ENCODE results near the gene BCORL1.
A peak's percentile ranks its signal among the peaks of the same experiment; 100 is the strongest.

Gene BCORL1

DNA sequence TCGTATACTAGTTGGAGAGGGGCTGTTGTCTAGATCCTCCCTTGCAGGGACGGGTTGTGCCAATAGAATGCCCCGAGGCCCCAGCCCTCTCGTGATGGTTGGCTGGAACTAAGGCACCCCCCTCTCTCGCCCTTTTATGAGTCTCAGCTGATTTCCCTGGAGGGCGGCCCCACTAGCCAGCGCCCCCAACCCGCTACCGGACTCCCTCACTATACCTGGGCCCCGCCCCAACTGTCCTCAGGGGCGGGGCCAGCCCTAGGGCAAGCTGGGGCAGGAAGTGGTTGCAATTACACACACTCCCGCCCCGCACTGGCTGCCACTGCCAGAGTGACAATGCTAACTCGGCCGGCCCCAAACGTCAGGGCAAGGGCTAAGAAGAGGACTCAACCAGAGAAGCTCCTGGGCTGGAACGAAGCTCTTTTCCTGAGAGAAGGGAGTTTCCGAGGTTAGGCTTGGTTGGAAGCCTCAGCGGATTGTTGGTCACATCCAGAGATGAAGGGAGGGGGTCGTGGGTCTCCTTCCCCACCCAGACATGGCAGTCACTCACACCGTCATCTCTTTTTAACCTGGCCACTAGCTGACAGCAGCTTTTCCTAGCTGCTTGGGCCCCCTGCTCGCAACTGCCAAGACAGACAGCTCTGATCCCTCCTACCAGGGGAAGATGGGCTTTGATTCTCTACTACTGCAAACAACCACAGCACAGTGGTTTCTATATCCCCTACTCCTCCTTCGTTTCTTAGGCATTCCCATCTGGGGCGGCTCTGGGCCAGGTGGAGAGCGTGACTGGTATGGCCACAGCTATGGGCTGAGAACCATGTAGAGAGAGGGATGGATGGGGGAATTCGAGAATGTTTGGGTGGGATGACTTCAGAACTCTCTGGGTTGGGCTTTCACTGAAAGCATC is 21.0 kb upstream of the BCORL1 start:
- ATAC-seq (peak; percentile 91), DNase-seq (peak; percentile 74)

DNA sequence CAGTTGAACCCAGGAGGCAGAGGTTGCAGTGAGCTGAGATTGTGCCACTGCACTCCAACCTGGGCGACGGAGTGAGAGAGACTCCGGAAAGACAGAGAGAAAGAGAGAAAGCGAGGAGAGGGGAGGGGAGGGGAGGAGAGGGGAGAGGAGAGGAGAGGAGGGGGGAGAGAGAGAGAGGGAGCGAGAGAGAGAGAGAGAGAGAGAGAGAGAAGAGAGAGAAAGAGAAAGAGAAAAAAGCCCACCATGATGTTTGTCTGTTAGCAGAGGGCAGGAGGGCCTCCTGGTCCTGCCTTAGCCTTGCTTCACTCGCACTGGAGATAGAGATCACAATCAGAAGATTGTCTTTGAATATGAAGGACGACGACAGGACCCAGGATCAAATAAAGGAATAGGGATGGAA is 18.7 kb upstream of the BCORL1 start:
- no peak for ATAC-seq
- no peak for DNase-seq

DNA sequence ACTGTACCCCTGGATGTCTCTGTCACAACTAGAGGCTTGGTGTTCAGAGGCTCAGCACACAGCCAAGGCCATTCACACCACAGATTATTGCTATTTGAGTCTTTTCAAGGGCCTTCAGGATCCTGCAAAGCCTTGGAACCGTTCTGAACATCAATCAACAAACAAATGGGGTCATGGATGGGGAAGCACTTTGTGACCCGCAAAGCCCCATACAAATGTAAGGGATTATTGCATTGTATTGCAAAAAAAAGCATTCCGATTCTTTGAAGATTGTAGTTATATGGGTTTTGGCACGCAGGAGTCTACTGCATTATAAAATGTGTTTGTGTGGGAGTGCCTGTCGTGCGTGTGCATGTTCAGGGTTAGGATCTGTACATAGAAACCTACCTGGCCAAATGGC is 17.3 kb upstream of the BCORL1 start:
- DNase-seq = no peak
- ATAC-seq = no peak

DNA sequence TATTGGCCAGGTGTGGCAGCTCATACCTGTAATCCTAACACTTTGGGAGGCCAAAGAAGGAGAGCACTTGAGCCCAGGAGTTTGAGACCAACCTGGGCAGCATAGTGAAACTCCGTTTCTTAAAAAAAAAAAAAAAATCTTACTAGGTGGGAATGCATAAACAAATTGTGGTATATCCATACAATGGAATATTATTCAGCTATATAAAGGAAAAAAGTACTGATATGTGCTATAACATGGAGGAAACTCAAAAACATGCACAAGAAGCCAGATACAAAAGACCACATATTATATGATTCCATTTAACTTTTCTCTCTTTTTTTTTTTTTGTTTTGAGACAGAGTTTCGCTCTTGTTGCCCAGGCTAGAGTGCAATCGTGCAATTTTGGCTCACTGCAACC is 13.5 kb upstream of the BCORL1 start:
- DNase-seq = no peak
- no peak for ATAC-seq

DNA sequence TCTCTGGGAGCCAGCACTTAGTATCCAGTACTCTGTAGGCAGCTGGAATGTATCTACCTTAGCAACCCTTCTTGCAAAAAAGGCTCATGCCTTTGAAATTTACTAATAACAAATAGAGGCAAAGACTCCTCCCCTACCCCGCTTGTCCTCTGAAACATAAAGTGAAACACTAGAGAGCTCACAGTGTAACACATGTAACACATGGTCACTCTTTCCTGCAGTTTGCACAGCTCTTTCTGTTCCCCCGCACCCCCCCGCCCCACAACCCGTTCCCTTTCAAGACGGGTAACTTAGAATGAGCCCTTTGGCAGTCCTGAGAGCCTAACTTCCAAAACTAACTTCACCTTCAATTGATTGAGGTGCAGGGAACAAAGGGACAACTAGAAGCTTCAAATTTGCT is 6.0 kb upstream of the BCORL1 start:
- ATAC-seq = no peak
- DNase-seq = no peak

DNA sequence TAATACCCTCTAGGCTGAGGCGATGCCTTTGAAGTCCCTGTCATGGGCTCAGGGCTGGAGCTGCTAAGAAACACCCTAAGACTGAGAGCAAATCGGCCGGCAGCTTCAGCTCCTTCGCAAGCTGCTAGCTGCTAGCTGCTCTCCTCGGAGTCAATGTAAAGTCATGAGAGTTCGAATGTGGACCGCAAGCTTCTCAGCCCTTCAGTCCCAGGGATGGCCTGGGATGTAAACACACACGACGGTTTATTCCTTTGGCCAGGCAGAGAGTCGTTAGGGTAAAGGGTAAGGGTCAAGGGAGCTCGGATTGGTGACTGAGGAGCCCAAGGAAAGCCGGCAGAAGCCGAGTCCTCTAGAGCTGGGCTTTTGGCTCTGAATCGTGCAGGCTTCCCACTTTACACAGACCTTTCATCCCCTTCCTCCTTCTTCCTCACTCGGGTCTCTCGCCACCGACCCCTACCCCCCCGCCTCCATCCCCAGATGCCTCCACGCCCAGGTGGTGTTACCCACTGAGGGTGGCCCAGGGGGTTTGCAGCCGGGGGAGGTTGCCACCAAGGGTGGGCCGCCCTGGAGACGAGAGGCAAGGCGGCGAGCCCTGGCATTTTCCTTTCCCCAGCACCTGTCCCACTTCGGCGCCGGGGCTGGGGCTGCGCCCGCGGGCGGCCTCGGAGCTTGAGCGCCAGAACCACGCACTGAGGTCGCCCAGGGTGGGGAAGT is 3.1 kb upstream of the BCORL1 start:
- ATAC-seq = no peak

DNA sequence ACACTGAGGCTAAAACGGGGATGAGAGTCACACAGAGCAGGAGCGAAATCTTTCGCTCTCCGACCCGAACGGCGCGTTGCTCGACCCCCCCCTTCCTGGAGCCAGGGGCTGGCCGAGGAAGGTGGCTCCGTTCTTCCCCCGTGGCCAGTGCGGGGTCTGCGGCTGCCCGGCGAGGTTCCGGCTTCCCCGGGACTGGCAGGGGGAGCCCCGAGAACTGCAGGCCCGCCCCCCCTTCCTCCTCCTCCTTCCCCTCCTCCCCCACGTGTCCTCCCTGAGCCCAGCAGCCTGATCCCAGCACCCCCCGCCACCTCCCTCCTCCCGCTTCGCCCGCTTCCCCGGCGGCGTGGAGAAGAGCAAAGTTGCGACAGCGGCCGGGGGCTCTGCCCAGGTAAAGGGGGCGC is 2.4 kb upstream of the BCORL1 start:
- ATAC-seq (no peak), DNase-seq (peak; percentile 40)

More for the DNA sequence above, 3.1 kb upstream of the BCORL1 start:
- no peak for DNase-seq

DNA sequence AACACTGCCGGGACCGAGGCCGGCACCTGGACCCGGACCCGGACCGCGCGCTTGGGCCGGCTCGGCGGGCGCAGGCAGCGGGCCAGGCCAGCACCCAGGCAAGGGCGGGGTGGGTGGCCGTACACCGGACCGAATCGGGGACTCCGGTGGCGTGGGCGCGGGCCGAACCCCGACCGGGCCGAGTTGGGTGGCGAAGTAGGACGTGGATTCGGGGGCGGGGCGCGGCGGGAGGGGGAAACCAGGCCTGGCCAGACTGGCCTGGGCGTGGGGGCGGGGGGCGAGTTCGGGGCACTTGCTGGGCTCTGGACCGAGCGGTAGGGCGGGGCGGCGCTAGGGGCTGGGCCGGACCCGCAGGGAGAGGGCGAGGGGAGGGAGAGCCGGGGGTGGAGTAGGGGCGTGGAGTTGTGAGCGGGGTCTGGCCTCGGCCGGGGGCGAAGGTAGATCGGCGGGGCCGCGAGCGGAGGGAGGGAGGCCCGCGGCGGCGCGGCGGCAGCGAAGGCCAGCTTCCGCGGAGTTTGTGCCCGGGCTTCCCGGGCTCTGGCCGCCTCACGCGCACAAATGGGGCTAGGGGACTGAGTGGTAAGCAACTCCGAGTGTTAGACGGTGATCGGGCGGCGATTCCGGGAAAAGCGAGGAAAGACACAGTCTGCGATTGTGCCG is 1.8 kb upstream of the BCORL1 start:
- peak; percentile 24 for DNase-seq
- no peak for ATAC-seq

DNA sequence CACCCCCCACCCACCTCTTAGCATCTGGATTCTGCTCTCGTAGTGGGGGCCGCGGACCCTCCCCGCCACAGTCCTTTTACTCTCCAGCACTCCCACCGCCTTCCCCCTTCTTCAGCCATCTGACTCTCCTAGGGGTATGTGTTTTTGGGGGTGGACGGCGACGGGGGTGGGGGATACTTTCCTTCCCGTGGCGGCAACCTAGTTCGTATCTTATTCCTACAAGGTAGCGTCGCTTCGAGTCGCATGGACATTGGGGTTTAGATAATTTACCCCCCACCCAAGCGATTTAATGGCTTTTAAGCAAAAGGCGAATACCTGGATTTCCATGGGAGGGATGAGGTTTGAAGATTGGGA is 1.3 kb upstream of the BCORL1 start:
- DNase-seq (no peak), ATAC-seq (no peak)

DNA sequence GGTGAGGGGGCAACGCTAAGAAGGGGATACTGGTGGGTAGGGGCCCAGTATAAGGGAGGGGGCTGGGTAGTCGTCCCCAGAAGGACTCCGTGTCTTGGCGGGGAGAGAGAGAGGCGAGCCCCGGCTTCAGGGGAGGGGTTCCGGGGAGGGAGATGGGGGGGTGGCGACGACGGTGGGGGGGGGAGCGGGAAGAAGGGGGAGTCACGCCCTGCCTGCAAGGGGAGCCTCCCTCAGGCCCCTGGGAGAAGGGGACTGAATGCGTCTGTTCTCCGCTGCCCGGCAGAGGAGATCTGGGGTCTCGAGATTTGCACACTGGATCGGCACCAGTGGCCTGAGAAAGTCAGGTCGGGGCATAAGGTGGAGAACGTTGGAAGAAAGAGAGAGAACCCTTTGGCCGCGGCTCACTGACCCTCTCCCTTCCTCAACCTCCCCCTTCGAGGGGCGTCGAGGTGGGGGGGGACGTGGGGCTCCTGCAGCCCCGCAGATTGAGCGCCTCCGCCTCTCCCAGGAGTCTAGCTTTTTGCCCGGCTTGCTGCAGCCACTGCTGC is 609 bp upstream of the BCORL1 start:
- DNase-seq (no peak), ATAC-seq (no peak)

DNA sequence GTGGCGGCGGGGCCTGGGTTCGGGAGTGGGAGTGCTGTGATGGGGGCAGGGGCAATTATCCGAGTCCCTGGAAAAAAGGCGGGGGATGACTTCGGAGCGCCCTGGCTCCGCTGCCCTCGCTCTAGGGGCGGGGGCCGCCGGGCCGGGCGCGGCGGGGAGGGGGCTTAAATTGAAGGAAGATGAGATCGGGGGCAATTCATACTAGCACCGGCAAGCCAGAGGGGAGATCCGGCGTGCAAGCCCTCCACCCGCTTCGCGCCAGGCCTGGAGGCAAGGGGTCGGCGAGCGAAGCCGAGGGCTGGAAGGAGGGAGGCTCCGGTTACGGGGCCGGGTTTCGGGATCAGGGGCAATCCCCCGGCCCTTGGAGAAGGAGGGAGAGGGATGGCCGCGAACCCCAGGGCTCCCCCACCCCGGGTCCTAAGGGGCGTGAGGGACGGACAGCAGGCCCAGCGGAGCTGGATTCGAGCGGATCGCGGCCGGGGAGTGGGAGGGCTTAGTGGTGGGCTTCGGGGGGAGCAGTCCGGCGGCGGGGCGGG is 1.2 kb downstream of the BCORL1 start:
- DNase-seq (peak; percentile 10), ATAC-seq (no peak)

DNA sequence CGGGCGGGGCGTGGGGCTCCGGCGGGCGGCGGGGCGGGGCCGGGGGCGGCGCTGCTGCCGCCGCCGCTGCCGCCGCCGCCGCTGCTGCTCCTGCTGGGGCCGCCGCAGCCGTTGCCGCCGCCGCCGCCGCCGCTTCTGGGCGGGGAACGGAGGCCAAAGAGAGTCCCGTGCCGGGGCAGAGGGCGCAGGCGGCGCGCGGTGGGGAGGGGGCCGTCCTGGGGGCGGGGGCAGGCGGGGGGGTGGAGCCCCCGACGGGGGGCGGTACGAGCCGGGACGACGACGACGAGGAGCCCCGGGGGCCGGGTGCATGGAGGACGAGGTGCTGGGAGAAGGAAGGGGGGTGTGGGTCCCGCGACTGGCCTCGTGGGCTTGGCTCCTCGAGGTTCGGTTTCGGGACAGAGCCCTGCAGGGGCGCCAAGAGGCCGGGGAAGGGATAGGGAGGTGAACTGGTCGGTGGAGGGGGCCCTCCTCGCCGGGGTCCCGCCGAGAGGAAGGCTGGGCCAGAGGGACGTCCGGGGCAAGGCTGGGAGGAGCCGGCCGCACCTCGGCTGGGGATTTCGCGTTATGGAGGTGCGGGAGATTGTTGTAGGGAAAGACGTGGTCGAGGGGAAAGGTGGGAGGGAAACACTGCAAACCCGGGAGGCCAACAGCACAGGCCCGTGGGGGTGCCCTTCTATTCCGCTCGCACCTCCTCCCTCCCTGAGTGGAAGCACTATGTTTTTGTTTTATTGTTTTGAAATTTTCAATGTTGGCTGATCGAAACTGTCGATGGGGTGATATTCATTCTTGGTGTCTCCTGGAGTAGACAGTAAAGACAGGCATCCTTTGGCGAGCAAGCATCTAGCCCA is 1.9 kb downstream of the BCORL1 start:
- DNase-seq (peak; percentile 42), ATAC-seq (no peak)

DNA sequence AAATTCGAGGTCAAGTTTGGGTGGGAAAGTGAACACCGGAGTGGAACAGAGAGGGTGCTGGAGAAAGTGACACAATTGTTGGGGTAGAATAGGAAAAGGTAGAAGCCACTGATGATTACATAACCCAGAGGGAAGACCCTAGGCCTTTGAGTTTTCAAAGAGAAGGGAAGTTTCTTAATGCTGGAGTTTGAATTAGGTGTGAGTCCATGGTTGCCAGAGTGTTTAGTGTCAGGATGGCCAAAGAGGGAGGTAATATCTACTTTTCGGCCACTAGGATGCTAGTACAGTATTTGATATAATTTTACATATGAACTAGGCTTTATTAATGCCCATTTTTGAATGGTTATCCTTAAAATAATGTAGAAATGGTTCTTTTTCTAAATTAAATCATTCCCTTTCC is 5.4 kb downstream of the BCORL1 start:
- DNase-seq (no peak), ATAC-seq (no peak)

DNA sequence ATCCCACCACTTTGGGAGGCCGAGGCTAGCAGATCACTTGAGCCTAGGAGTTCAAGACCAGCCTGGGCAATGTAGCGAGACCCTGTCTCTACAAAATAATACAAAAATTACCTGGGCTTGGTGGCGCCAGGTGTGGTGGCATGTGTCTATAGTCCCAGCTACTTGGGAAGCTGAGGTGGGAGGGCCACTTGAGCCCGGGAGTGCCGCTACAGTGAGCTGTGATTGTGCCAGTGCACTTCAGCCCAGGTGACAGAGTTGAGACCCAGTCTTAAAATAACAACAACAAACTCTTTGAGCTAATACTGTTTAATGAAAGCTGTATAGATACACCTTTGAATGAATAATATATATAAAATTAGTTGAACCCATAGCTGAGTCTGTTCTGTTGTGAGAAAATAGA is 9.7 kb downstream of the BCORL1 start:
- DNase-seq (no peak), ATAC-seq (no peak)

DNA sequence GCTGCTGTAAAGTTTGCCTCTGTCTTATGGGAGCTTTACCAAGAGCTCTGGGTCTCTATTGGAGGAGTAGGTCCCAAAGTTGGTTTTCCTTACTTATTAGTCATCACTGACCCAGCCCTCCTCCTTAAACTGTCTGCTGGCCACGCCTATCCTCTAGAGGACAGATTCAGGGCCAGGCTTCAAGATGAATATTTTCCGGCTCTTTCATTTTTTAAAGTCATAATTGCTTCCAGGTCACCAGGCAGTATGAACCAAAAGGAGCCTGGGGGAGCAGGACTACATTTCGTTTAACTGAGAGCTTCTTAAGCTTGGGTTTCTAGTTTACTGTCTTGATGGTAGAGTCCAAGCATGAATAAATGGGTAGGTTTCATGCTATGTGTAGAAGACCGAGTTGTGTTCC is 13.7 kb downstream of the BCORL1 start:
- no peak for DNase-seq
- ATAC-seq = no peak

DNA sequence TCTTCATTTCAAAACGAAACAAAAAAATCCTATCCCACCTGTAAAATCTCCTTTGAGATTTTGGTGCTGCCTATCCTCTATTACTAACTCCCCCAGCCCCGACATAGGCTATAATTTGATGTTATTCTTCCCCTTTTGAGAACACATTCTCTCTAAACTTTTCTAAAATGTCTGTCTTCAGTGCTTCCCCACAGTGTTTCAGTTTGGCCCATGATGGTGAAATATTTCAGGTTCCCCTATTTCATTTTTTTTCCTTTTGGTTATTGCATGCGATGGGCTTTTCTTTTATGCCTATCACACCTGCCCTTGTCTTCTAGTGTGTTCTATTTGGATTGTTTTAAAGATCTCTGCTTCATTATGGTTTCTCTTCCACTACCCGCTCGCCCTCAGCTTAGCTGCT is 14.7 kb downstream of the BCORL1 start:
- ATAC-seq (no peak), DNase-seq (no peak)

DNA sequence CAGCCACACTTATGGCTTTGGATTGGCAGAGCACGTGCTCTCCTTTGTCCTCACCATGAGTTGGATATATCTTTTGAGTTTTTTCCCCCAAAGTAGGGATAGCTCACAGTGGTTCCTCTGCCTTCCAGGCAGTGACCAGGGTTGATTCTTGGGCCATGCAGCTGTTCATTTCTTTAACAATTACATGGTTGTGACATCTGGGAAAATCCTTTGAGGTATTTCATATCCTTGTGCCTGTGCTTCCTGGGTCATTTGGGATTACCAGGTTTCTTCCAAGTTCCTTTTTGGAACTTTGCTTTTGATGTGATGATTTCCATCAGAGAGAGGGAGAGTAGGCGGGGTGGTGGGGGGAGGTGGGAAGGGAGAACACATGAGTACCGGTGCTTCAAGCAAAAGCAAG is 15.6 kb downstream of the BCORL1 start:
- ATAC-seq (no peak), DNase-seq (no peak)

DNA sequence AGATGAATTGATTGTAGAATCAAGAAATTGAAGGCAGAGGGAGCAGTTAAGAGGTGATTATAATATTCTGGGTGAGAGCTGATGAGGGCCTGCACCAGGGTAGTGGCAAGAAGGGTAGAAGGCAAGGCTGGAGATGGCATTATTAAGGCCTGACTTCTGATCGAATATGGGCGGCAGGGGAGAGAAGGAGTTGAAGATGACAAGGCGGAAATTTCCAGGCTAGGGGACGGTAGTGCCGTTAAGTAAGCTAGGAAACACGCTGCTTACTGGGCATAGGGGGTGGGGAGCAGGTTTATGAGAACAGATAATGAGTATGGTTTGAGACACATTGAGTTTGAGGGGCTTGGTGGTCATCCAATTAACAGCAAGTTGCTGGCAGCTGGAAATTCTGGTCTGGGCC is 19.5 kb downstream of the BCORL1 start:
- ATAC-seq = no peak
- no peak for DNase-seq

DNA sequence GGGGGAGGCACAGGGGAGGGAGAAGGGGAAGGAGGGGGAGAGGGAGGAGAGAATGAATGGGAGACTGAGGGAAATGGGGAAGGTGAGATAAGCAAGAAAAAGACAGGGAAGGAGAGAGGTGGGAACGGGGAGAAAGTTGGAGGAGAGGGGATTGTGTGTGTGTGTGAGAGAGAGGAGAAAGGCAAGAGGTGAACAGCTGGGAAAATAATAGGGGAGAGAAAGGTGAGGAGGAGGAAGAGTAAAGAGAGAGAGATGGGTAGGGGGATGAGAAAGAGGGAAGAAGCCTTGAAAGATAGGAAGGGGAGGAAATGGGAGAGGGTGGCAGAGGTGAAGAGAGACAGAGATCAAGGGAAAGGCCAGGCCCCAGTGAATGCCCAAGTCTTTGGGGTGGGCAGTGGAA is 20.1 kb downstream of the BCORL1 start:
- DNase-seq = no peak
- ATAC-seq = no peak

DNA sequence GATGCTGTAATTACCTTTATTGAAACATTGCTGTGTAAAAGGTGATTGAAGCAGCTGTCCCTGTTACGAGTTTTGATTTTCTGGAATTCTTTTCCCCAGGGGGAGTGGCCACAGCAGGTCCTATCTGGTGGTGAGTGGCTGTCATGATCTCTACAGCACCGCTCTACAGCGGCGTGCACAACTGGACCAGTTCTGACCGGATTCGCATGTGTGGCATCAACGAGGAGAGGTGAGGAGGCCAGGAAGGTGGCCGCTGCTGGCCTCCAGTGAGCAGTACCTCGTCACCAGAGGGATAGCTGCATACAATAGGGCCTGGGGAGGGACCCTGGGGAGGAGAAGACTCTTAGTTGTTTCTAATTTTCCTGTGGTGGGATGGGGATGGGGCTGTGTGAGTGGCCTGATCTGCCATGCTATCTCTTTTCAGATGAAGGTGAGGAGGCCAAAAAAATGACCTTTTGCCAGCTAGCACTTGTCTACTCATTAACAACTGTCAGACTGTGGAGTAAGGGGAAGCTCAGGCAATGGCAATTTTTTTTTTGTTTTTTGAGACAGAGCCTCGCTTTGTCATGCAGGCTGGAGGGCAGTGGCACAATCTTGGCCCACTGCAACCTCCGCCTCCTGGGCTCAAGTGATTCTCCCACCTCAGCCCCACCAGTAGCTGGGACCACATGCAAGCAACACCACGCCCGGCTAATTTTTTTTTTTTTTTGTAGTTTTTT is 22.8 kb downstream of the BCORL1 start:
- DNase-seq (no peak), ATAC-seq (no peak)

DNA sequence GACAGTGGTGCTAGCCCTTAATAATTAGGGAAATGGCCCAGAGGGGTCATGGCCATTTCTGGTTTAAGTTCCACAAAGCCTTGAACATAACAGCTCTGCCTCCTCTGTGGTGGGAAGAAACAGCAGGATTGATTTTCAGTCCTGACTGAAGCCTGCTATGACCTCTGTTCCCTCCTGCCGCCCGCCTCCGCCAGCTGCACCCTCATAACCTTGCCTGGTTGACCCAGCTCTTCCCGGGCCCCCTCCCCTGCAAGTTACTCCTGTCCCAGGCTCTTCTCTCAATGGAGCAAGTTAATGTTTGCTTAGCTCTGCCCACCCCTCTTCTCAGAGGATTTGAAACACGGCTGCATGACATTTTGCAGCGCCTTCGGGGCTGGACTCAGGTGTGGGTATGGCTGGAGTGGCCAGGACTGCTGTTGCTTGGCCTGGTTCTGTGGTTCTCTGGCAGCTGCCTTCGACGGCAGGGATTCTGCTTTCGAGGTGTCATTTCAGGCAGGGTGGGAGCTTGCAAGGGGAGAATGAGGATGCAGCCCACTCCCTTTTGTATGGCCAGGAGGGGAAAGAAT is 27.3 kb downstream of the BCORL1 start:
- no peak for ATAC-seq

More for the DNA sequence above, 27.3 kb downstream of the BCORL1 start:
- no peak for DNase-seq

Measured in stimulated activated naive CD8-positive, alpha-beta T cell treated with anti-CD3 and anti-CD28 coated beads, Interleukin-15, Interleukin-2, amounts not matched to agents 100 U/mL and 50 U/mL, for 24 hours (primary cell).